GM20000 (cell line): ENCODE data around the gene SDR42E2.
A peak's percentile ranks its signal among the peaks of the same experiment; 100 is the strongest.

Experiments used
- DNase-seq: peaks from one replicate; pipeline ENCODE4 v3.0.0; 2012; ENCODE audit warnings: low spot score
- CTCF ChIP-seq: IDR thresholded peaks from 2 replicates; pipeline ENCODE4 v1.5.1; 2012; ENCODE audit warnings: mild to moderate bottlenecking, control low read depth; ENCODE audit errors: extremely low read depth, missing control alignments

Gene SDR42E2

GRCh38 chr16:22217890-22218730 is 55.8 kb downstream of the SDR42E2 start:
- no peak for TF ChIP-seq CTCF
- DNase-seq: peak; percentile 87

GRCh38 chr16:22219389-22220068 is 57.2 kb downstream of the SDR42E2 start:
- TF ChIP-seq CTCF: no peak
- DNase-seq: no peak

- TF ChIP-seq CTCF: no peak
- no peak for DNase-seq
Measured at GRCh38 chr16:22220069-22220440, 57.7 kb downstream of the SDR42E2 start.

- DNase-seq: no peak
- TF ChIP-seq CTCF: no peak
Measured at GRCh38 chr16:22220714-22221113, 58.4 kb downstream of the SDR42E2 start.

GRCh38 chr16:22222006-22222405 is 59.7 kb downstream of the SDR42E2 start:
- no peak for TF ChIP-seq CTCF
- DNase-seq: no peak

- TF ChIP-seq CTCF: no peak
Measured at GRCh38 chr16:22222998-22223397, 60.7 kb downstream of the SDR42E2 start.

GRCh38 chr16:22225060-22225459 is 62.8 kb downstream of the SDR42E2 start:
- TF ChIP-seq CTCF: no peak
- no peak for DNase-seq

More at GRCh38 chr16:22222998-22223397, 60.7 kb downstream of the SDR42E2 start:
- DNase-seq: no peak
